Stimulated activated memory B cell treated with anti-CD40 and anti-IgM and Interleukin-4, amounts not matched to agents 10 μg/mL and 1 μg/mL and 100 μg/mL, for 72 hours (primary cell): Measurements from ENCODE around the gene SERAC1.
"Not testable (repeated sequence)": the region's sequence is repeated elsewhere in the genome, so short reads cannot be mapped to it uniquely, and the experiment has no call there.

Source experiments
- ATAC-seq: fragments of 150-1000 bp; cut with Tn5 transposase; 2 replicates; pipeline ENCODE4 v1.10.0; 2021
- H3K27ac Mint-ChIP-seq: one replicate; pipeline ENCODE4 v1.8.0; 2022; ENCODE audit warnings: mild to moderate bottlenecking, mixed read lengths
- H3K27me3 Mint-ChIP-seq: one replicate; pipeline ENCODE4 v1.8.0; 2022; ENCODE audit warnings: mixed read lengths
- H3K36me3 Mint-ChIP-seq: one replicate; pipeline ENCODE4 v1.8.0; 2022; ENCODE audit warnings: mixed read lengths
- H3K4me1 Mint-ChIP-seq: one replicate; pipeline ENCODE4 v1.8.0; 2022; ENCODE audit warnings: mixed read lengths
- H3K4me3 Mint-ChIP-seq: one replicate; pipeline ENCODE4 v1.8.0; 2022; ENCODE audit warnings: mild to moderate bottlenecking, moderate library complexity, mixed read lengths
- H3K9me3 Mint-ChIP-seq: one replicate; pipeline ENCODE4 v1.8.0; 2022; ENCODE audit warnings: mixed read lengths

The SERAC1 gene

GRCh38 chr6:158158123-158158522, 9.9 kb downstream of the SERAC1 start:
- peaks cover 12% of the 10 kb centered on the region for H3K4me1 Mint-ChIP-seq
- no peak overlapping the region for H3K27ac Mint-ChIP-seq
- no peaks in the 10 kb centered on the region for H3K27me3 Mint-ChIP-seq
- no peak overlapping the region for H3K4me3 Mint-ChIP-seq
- peaks cover 13% of the 10 kb centered on the region for H3K36me3 Mint-ChIP-seq
- no peak for ATAC-seq
- no peaks in the 10 kb centered on the region for H3K9me3 Mint-ChIP-seq

- Mint-ChIP-seq H3K27me3 (no peaks in the 10 kb centered on the region), H3K9me3 (no peaks in the 10 kb centered on the region), H3K36me3 (peaks cover 13% of the 10 kb centered on the region), H3K4me3 (no peak overlapping the region), H3K27ac (no peak overlapping the region), H3K4me1 (peaks cover 7% of the 10 kb centered on the region)
- ATAC-seq, result no peak
Observed at GRCh38 chr6:158157064-158157764, 10.8 kb downstream of the SERAC1 start.

GRCh38 chr6:158154816-158155215, 13.2 kb downstream of the SERAC1 start:
- Mint-ChIP-seq H3K4me1 (no peaks in the 10 kb centered on the region), H3K27ac (no peak overlapping the region), H3K4me3 (no peak overlapping the region), H3K27me3 (no peaks in the 10 kb centered on the region), H3K9me3 (no peaks in the 10 kb centered on the region), H3K36me3 (peaks cover 13% of the 10 kb centered on the region)
- no peak for ATAC-seq

- Mint-ChIP-seq H3K4me1 (no peaks in the 10 kb centered on the region), H3K4me3 (no peak overlapping the region), H3K27ac (no peak overlapping the region), H3K27me3 (no peaks in the 10 kb centered on the region), H3K9me3 (no peaks in the 10 kb centered on the region), H3K36me3 (peaks cover 13% of the 10 kb centered on the region)
- ATAC-seq, result no peak
Observed at GRCh38 chr6:158153576-158153975, 14.5 kb downstream of the SERAC1 start.

- Mint-ChIP-seq H3K27me3 (no peaks in the 10 kb centered on the region), H3K4me1 (no peaks in the 10 kb centered on the region), H3K27ac (no peak overlapping the region), H3K9me3 (no peaks in the 10 kb centered on the region), H3K36me3 (peaks cover 13% of the 10 kb centered on the region), H3K4me3 (no peak overlapping the region)
- ATAC-seq, result no peak
Observed at GRCh38 chr6:158152659-158153058, 15.4 kb downstream of the SERAC1 start.

- not testable (repeated sequence) for H3K4me3 Mint-ChIP-seq, H3K4me1 Mint-ChIP-seq, H3K27me3 Mint-ChIP-seq, H3K27ac Mint-ChIP-seq, H3K9me3 Mint-ChIP-seq, ATAC-seq
- peaks cover 14% of the 10 kb centered on the region for H3K36me3 Mint-ChIP-seq
Observed at GRCh38 chr6:158152025-158152424, 16.0 kb downstream of the SERAC1 start.

- Mint-ChIP-seq H3K27me3 (no peaks in the 10 kb centered on the region), H3K9me3 (no peaks in the 10 kb centered on the region), H3K4me1 (no peaks in the 10 kb centered on the region), H3K27ac (no peak overlapping the region), H3K36me3 (peaks cover 21% of the 10 kb centered on the region), H3K4me3 (no peak overlapping the region)
- no peak for ATAC-seq
Observed at GRCh38 chr6:158150701-158151100, 17.4 kb downstream of the SERAC1 start.

GRCh38 chr6:158149641-158150040, 18.4 kb downstream of the SERAC1 start:
- ATAC-seq, result no peak
- no peak overlapping the region for H3K4me3 Mint-ChIP-seq
- H3K27me3 Mint-ChIP-seq, result no peaks in the 10 kb centered on the region
- H3K36me3 Mint-ChIP-seq, result peaks cover 17% of the 10 kb centered on the region
- no peaks in the 10 kb centered on the region for H3K4me1 Mint-ChIP-seq
- H3K27ac Mint-ChIP-seq, result no peak overlapping the region
- no peaks in the 10 kb centered on the region for H3K9me3 Mint-ChIP-seq

- Mint-ChIP-seq H3K4me1 (no peaks in the 10 kb centered on the region), H3K4me3 (no peak overlapping the region), H3K27me3 (no peaks in the 10 kb centered on the region), H3K9me3 (no peaks in the 10 kb centered on the region), H3K27ac (no peak overlapping the region), H3K36me3 (peaks cover 49% of the 10 kb centered on the region)
- no peak for ATAC-seq
Observed at GRCh38 chr6:158143700-158144099, 24.4 kb downstream of the SERAC1 start.

- H3K4me1 Mint-ChIP-seq, result no peaks in the 10 kb centered on the region
- H3K4me3 Mint-ChIP-seq, result no peak overlapping the region
- H3K36me3 Mint-ChIP-seq, result peaks cover 46% of the 10 kb centered on the region
- H3K9me3 Mint-ChIP-seq, result no peaks in the 10 kb centered on the region
- no peak for ATAC-seq
- H3K27ac Mint-ChIP-seq, result no peak overlapping the region
- no peaks in the 10 kb centered on the region for H3K27me3 Mint-ChIP-seq
Observed at GRCh38 chr6:158142789-158143188, 25.3 kb downstream of the SERAC1 start.

- Mint-ChIP-seq H3K27ac (no peak overlapping the region), H3K4me3 (no peak overlapping the region), H3K9me3 (no peaks in the 10 kb centered on the region), H3K27me3 (no peaks in the 10 kb centered on the region), H3K4me1 (no peaks in the 10 kb centered on the region), H3K36me3 (peaks cover 9% of the 10 kb centered on the region)
- ATAC-seq, result no peak
Observed at GRCh38 chr6:158131926-158132325, 36.1 kb downstream of the SERAC1 start.

GRCh38 chr6:158125271-158125670, 42.8 kb downstream of the SERAC1 start:
- no peak for ATAC-seq
- H3K27me3 Mint-ChIP-seq, result no peaks in the 10 kb centered on the region
- H3K4me1 Mint-ChIP-seq, result no peaks in the 10 kb centered on the region
- no peaks in the 10 kb centered on the region for H3K9me3 Mint-ChIP-seq
- H3K36me3 Mint-ChIP-seq, result peaks cover 43% of the 10 kb centered on the region
- H3K27ac Mint-ChIP-seq, result no peak overlapping the region
- H3K4me3 Mint-ChIP-seq, result no peak overlapping the region

GRCh38 chr6:158124288-158124687, 43.8 kb downstream of the SERAC1 start:
- H3K36me3 Mint-ChIP-seq, result peaks cover 44% of the 10 kb centered on the region
- ATAC-seq, result no peak
- H3K27ac Mint-ChIP-seq, result no peak overlapping the region
- no peak overlapping the region for H3K4me3 Mint-ChIP-seq
- H3K9me3 Mint-ChIP-seq, result no peaks in the 10 kb centered on the region
- H3K4me1 Mint-ChIP-seq, result no peaks in the 10 kb centered on the region
- H3K27me3 Mint-ChIP-seq, result no peaks in the 10 kb centered on the region

GRCh38 chr6:158122048-158122447, 46.0 kb downstream of the SERAC1 start:
- Mint-ChIP-seq H3K4me3 (no peak overlapping the region), H3K4me1 (no peaks in the 10 kb centered on the region), H3K36me3 (peaks cover 48% of the 10 kb centered on the region), H3K9me3 (no peaks in the 10 kb centered on the region), H3K27me3 (no peaks in the 10 kb centered on the region), H3K27ac (no peak overlapping the region)
- no peak for ATAC-seq

- peaks cover 51% of the 10 kb centered on the region for H3K36me3 Mint-ChIP-seq
- H3K4me1 Mint-ChIP-seq, result no peaks in the 10 kb centered on the region
- no peaks in the 10 kb centered on the region for H3K27me3 Mint-ChIP-seq
- no peak for ATAC-seq
- no peak overlapping the region for H3K4me3 Mint-ChIP-seq
- no peak overlapping the region for H3K27ac Mint-ChIP-seq
- no peaks in the 10 kb centered on the region for H3K9me3 Mint-ChIP-seq
Observed at GRCh38 chr6:158121335-158121734, 46.7 kb downstream of the SERAC1 start.

GRCh38 chr6:158118886-158119285, 49.2 kb downstream of the SERAC1 start:
- no peaks in the 10 kb centered on the region for H3K27me3 Mint-ChIP-seq
- H3K9me3 Mint-ChIP-seq, result no peaks in the 10 kb centered on the region
- H3K27ac Mint-ChIP-seq, result no peak overlapping the region
- peaks cover 46% of the 10 kb centered on the region for H3K36me3 Mint-ChIP-seq
- H3K4me3 Mint-ChIP-seq, result no peak overlapping the region
- no peaks in the 10 kb centered on the region for H3K4me1 Mint-ChIP-seq
- ATAC-seq, result no peak
